Left lung (tissue), 10 donors: ENCODE results near the gene IVD. TPM values are rescaled to one million over a fixed set of nuclear protein-coding genes. Genes with fewer than 3 reads are reported as not detected.
A peak's percentile ranks its signal among the peaks of the same experiment; 100 is the strongest.

Experiments used
- ATAC-seq: fragments of 200-7000 bp; cut with Tn5 transposase; one replicate; pipeline ENCODE4 v1.9.1; 2020; ENCODE audit warnings: moderate library complexity
- DNase-seq, 4 donors: peaks; one replicate each; pipeline ENCODE4 v3.0.0-alpha.2; 2013 to 2020
- H3K27ac ChIP-seq, 2 donors: fragments of 200-600 bp; sonication (generic) in 1 of 2; one replicate each; pipeline versions ENCODE4 v1.5.0 to v1.8.0; 2020 to 2021
- H3K27me3 ChIP-seq, 2 donors: fragments of 200-600 bp; sonication (generic) in 1 of 2; one replicate each; pipeline versions ENCODE4 v1.5.0 to v1.8.0; 2020 to 2021
- H3K36me3 ChIP-seq, 2 donors: fragments of 200-600 bp; sonication (generic) in 1 of 2; one replicate each; pipeline versions ENCODE4 v1.5.0 to v1.8.0; 2020 to 2021
- H3K4me1 ChIP-seq, 2 donors: fragments of 200-600 bp; one replicate each; pipeline ENCODE4 v1.8.0; 2021
- H3K4me3 ChIP-seq, 2 donors: fragments of 200-600 bp; sonication (generic) in 1 of 2; one replicate each; pipeline versions ENCODE4 v1.5.0 to v1.8.0; 2020 to 2021; ENCODE audit warnings: mild to moderate bottlenecking in 1 of 2
- H3K9me3 ChIP-seq, 2 donors: fragments of 200-600 bp; sonication (generic) in 1 of 2; one replicate each; pipeline versions ENCODE4 v1.5.0 to v1.8.0; 2020 to 2021
- intact Hi-C, 2 donors: fragments of 100-400 bp; cut with DNase I; formaldehyde crosslinking; loops; one replicate each; pipeline versions ENCODE4 v1.11.2 to v1.14.2; 2022
- polyA plus RNA-seq, 6 donors: library from polyadenylated mRNA; unstranded; fragments of 120-200 nt; gene quantifications; one replicate each; pipeline ENCODE4 v1.2.1, GENCODE V29; 2013; ENCODE audit not compliant: insufficient read length in 6 of 6
- total RNA-seq, 2 donors: library from RNA; stranded (reverse); fragmentation: NEBNext Ultra II Directional; extraction: Animal tissue kit (Norgen Biotek cat#: 25700); gene quantifications; one replicate each; pipeline ENCODE4 v1.2.1, GENCODE V29; 2021
- TF ChIP-seq, protein P1 (sequence below), 2 donors: fragments of 200-600 bp; sonication (generic) in 1 of 2; IDR thresholded peaks; one replicate each; pipeline versions ENCODE4 v1.5.0 to v1.8.0; 2021; ENCODE audit warnings: antibody characterized with exemption in 2 of 2
- donor health status: DM: no; HTN: yes; CAD: no.
- donor health status: DM: no; HTN: no; CAD: no.

Gene IVD
- total and polyA plus RNA-seq, 8 donors, result 61.9 to 132 (median 111) TPM

DNA sequence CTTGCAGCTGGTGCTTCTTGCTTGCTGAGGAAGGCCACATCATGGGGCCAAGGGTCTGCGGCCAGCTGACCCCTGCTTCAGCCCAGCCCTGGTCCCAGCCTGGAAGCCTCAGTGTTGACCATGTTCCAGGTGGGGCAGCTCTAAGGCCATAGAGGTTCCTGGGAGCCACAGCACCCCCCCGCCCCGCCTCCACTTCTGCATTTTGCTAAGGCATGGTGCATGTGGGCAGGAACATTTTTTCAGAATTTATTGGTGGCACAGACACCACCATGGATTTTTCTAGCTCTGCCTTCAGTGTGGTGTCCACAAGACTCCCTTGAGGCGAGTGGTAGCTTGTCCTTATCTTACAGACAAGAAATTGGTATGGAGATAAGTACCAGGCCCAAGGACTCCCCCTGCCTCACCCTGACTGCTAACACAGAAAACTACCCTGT is 63.3 kb downstream of the IVD start:
- ATAC-seq (no peak), DNase-seq (peak in 1 of 4 donors; percentile 30)
- Histone ChIP-seq H3K4me3 (no peak overlapping the region), H3K9me3 (no peaks in the 10 kb centered on the region), H3K4me1 (peaks cover 10 to 24% of the 10 kb centered on the region in 2 donors), H3K27ac (no peak overlapping the region), H3K27me3 (no peaks in the 10 kb centered on the region), H3K36me3 (peaks cover 0 to 33% of the 10 kb centered on the region in 2 donors)
- TF ChIP-seq, protein P1, sequence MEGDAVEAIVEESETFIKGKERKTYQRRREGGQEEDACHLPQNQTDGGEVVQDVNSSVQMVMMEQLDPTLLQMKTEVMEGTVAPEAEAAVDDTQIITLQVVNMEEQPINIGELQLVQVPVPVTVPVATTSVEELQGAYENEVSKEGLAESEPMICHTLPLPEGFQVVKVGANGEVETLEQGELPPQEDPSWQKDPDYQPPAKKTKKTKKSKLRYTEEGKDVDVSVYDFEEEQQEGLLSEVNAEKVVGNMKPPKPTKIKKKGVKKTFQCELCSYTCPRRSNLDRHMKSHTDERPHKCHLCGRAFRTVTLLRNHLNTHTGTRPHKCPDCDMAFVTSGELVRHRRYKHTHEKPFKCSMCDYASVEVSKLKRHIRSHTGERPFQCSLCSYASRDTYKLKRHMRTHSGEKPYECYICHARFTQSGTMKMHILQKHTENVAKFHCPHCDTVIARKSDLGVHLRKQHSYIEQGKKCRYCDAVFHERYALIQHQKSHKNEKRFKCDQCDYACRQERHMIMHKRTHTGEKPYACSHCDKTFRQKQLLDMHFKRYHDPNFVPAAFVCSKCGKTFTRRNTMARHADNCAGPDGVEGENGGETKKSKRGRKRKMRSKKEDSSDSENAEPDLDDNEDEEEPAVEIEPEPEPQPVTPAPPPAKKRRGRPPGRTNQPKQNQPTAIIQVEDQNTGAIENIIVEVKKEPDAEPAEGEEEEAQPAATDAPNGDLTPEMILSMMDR (IDR thresholded peaks at IDR 0.05), result no peak
- intact Hi-C loops, result no loop called here

DNA sequence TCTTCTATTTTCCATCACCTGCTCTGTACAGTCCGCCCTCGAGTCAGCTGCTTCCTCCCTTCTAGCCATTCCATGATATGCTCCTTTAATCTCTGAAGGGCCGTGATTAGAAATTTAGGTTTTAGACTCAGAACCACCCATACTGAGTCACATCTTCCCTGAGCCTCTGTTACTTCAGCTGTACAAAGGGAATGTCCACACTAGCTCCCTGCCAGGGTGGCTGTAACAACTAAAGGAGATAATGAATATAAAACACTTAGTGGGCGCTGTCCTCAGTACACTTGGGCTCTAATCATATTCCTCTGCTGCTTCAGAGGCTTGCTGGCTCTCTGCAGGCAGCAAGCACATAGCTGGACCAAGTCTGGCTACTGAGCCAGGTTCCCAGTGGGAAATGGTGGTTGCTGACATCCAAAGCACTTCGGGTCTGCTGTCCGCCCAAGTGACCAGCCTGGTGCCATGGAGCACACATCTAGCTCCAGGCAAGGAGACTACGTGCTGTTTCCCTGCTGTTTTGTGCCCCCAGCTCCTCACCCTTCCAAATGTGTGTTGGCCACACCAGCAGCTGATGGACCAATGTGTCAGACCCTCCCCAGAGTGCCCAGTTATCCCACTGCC is 64.3 kb downstream of the IVD start:
- TF ChIP-seq, protein P1 (IDR thresholded peaks at IDR 0.05), result no peak
- Histone ChIP-seq H3K36me3 (peaks cover 0 to 23% of the 10 kb centered on the region in 2 donors), H3K4me3 (peak overlapping the region; percentile 61 to 94), H3K27ac (peak overlapping the region; percentile 80 to 89), H3K27me3 (no peaks in the 10 kb centered on the region), H3K4me1 (peaks cover 10 to 24% of the 10 kb centered on the region in 2 donors), H3K9me3 (no peaks in the 10 kb centered on the region)
- DNase-seq, result peak in 1 of 4 donors; percentile 8
- intact Hi-C loops, result no loop called here
- ATAC-seq, result no peak

DNA sequence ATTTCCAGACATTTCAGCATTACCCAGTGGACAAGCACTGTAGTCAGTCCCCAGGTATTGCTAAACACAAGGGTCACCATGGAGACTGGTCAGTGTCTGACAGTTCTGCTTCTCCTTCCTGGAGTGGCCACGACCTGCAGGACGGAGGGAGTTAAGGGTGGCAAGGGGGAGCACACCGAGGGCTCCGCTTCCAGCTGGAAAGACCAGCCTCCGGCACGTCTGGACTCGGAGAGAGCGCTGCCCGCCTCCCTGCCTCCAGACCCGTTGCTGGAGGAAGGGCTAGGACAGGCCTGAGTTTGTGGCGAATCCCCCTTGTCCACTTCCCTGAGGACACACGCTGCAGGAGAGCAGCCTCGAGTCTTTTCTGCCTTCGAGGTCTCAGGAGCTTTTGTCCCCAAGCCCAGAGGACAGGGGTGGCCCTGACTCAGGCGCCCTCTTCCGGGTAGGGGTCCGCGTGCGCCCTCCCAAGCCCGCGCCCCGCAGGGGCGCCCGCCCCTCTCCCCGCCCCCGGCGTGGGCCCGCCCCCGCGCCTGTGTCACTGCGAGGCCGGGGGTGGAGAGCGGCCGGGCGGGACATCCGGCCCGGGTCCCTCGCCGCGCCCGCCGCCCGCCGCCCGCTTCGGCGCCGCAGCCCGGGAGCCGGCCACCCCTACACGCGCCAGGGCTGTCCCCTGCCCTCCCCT is 65.0 kb downstream of the IVD start, which contains the start of gene CHST14:
CHST14 (plus strand) TSS at position 562 of the 682 bp plus-strand sequence. CDS start 230 bp downstream, outside the sequence.
- DNase-seq (peak; percentile 59 to 92 (median 77)), ATAC-seq (peak; percentile 86)
- Histone ChIP-seq H3K36me3 (peaks cover 0 to 16% of the 10 kb centered on the region in 2 donors), H3K9me3 (no peaks in the 10 kb centered on the region), H3K4me3 (peak within 1 kb of the TSS; percentile 61 to 94), H3K27ac (peak within 1 kb of the TSS; percentile 80 to 89), H3K27me3 (no peaks in the 10 kb centered on the region), H3K4me1 (peaks cover 10 to 24% of the 10 kb centered on the region in 2 donors)
- TF ChIP-seq, protein P1 (IDR thresholded peaks at IDR 0.05), result no peak
- intact Hi-C loops, result no loop called here

Other genes with a start within 250 kb of the IVD start
- gene BUB1B, start 244.7 kb upstream of the IVD start, total RNA-seq, result 1 to 10 TPM; 4.6 to 8.6 TPM
- 10 to 100 TPM; 21.0 to 54.5 (median 32.4) TPM for gene BUB1B, start 244.7 kb upstream of the IVD start, polyA plus RNA-seq
- gene PAK6, start 166.7 kb upstream of the IVD start, total RNA-seq, result 10 to 100 TPM in 1 of 2 donors, 1 to 10 TPM in 1; 9.0 to 14.6 TPM
- 1 to 10 TPM; 5.3 to 8.3 (median 7.6) TPM for gene PAK6, start 166.7 kb upstream of the IVD start, polyA plus RNA-seq
- not detected for gene ANKRD63, start 122.7 kb upstream of the IVD start, total RNA-seq
- not detected for gene ANKRD63, start 122.7 kb upstream of the IVD start, polyA plus RNA-seq
- 10 to 100 TPM; 30.8 to 86.4 TPM for gene PLCB2, start 97.9 kb upstream of the IVD start, total RNA-seq
- 10 to 100 TPM; 13.5 to 19.6 (median 14.6) TPM for gene PLCB2, start 97.9 kb upstream of the IVD start, polyA plus RNA-seq
- 10 to 100 TPM; 27.1 to 37.1 TPM for gene INAFM2, start 82.1 kb upstream of the IVD start, total RNA-seq
- 10 to 100 TPM; 20.5 to 31.1 (median 22.7) TPM for gene INAFM2, start 82.1 kb upstream of the IVD start, polyA plus RNA-seq
- 10 to 100 TPM; 31.7 to 65.4 TPM for gene CCDC9B, start 64.9 kb upstream of the IVD start, total RNA-seq
- 10 to 100 TPM in 1 of 6 donors, 1 to 10 TPM in 5; 4.5 to 10.7 (median 7.5) TPM for gene CCDC9B, start 64.9 kb upstream of the IVD start, polyA plus RNA-seq
- gene PHGR1, start 54.8 kb upstream of the IVD start, total RNA-seq, result not detected
- gene PHGR1, start 54.8 kb upstream of the IVD start, polyA plus RNA-seq, result not detected
- 1 to 10 TPM in 1 of 2 donors, under 1 TPM in 1; 0.65 to 2.5 TPM for gene DISP2, start 47.6 kb upstream of the IVD start, total RNA-seq
- gene DISP2, start 47.6 kb upstream of the IVD start, polyA plus RNA-seq, result 1 to 10 TPM in 5 of 6 donors, under 1 TPM in 1; 0.61 to 3.1 (median 1.6) TPM
- gene KNSTRN, start 23.1 kb upstream of the IVD start, total RNA-seq, result 10 to 100 TPM; 14.2 to 32.2 TPM
- 10 to 100 TPM; 25.2 to 46.2 (median 31.8) TPM for gene KNSTRN, start 23.1 kb upstream of the IVD start, polyA plus RNA-seq
- 10 to 100 TPM; 23.7 to 27.2 TPM for gene BAHD1, start 35.2 kb downstream of the IVD start, total RNA-seq
- gene BAHD1, start 35.2 kb downstream of the IVD start, polyA plus RNA-seq, result 10 to 100 TPM; 11.4 to 18.0 (median 14.8) TPM
- 10 to 100 TPM; 15.1 to 20.2 TPM for gene CHST14, start 65.2 kb downstream of the IVD start, total RNA-seq
- 10 to 100 TPM; 33.8 to 44.1 (median 39.4) TPM for gene CHST14, start 65.2 kb downstream of the IVD start, polyA plus RNA-seq
- gene CCDC32, start 159.2 kb downstream of the IVD start, total RNA-seq, result 10 to 100 TPM; 19.4 to 29.5 TPM
- gene CCDC32, start 159.2 kb downstream of the IVD start, polyA plus RNA-seq, result 10 to 100 TPM; 27.9 to 31.6 (median 29.0) TPM
- gene RPUSD2, start 163.5 kb downstream of the IVD start, total RNA-seq, result 1 to 10 TPM; 5.8 to 6.6 TPM
- gene RPUSD2, start 163.5 kb downstream of the IVD start, polyA plus RNA-seq, result 10 to 100 TPM in 1 of 6 donors, 1 to 10 TPM in 5; 5.3 to 10.2 (median 8.1) TPM
- 1 to 10 TPM; 2.7 to 5.9 TPM for gene KNL1, start 188.5 kb downstream of the IVD start, total RNA-seq
- gene KNL1, start 188.5 kb downstream of the IVD start, polyA plus RNA-seq, result 10 to 100 TPM; 13.6 to 31.6 (median 20.0) TPM